OCI-LY1 (cell line): Measurements from ENCODE around the gene FAM107B.
"Not testable (repeated sequence)": the region's sequence is repeated elsewhere in the genome, so short reads cannot be mapped to it uniquely, and the experiment has no call there.

Experiments used
- H2AFZ ChIP-seq: fragments of 200-600 bp; sonication (generic), shearing (Covaris generic); 2 replicates; pipeline ENCODE4 v1.6.0; 2014; ENCODE audit warnings: antibody characterized with exemption, mild to moderate bottlenecking, low read length
- H3F3A ChIP-seq: fragments of 200-600 bp; sonication (generic), shearing (Covaris generic); 2 replicates; pipeline ENCODE4 v1.6.0; 2014; ENCODE audit warnings: mild to moderate bottlenecking, antibody characterized with exemption, low read length, moderate library complexity; ENCODE audit not compliant: insufficient read depth
- H3K27ac ChIP-seq: fragments of 200-600 bp; sonication (generic); 2 replicates; pipeline ENCODE4 v1.5.1; 2014; ENCODE audit warnings: low read length, mixed run types, mild to moderate bottlenecking, low read depth; ENCODE audit not compliant: poor library complexity, severe bottlenecking
- H3K27me3 ChIP-seq: fragments of 200-600 bp; sonication (generic); 2 replicates; pipeline ENCODE4 v1.6.0; 2014; ENCODE audit warnings: antibody characterized with exemption, mild to moderate bottlenecking, low read length, moderate library complexity; ENCODE audit not compliant: insufficient read depth
- H3K36me3 ChIP-seq: fragments of 200-600 bp; sonication (generic); 2 replicates; pipeline ENCODE4 v1.6.1; 2014; ENCODE audit warnings: mild to moderate bottlenecking, antibody characterized with exemption, low read length, moderate library complexity, mixed read lengths; ENCODE audit not compliant: insufficient read depth
- H3K4me1 ChIP-seq: fragments of 200-600 bp; sonication (generic); 2 replicates; pipeline ENCODE4 v1.5.1; 2014; ENCODE audit warnings: mild to moderate bottlenecking, low read length, moderate library complexity; ENCODE audit not compliant: insufficient read depth, severe bottlenecking
- H3K4me2 ChIP-seq: fragments of 200-600 bp; sonication (generic), shearing (Covaris generic); 2 replicates; pipeline ENCODE4 v1.6.1; 2014; ENCODE audit warnings: low read length
- H3K4me3 ChIP-seq: fragments of 200-600 bp; sonication (generic); 2 replicates; pipeline ENCODE4 v1.5.1; 2014; ENCODE audit warnings: low read length, low read depth, mild to moderate bottlenecking, mixed read lengths; ENCODE audit not compliant: poor library complexity, severe bottlenecking
- H3K79me2 ChIP-seq: fragments of 200-600 bp; shearing (Covaris generic); 2 replicates; pipeline ENCODE4 v1.6.1; 2016; ENCODE audit warnings: mixed run types, low read length, mixed read lengths; ENCODE audit not compliant: insufficient read depth
- H3K9ac ChIP-seq: fragments of 200-600 bp; sonication (generic), shearing (Covaris generic); 2 replicates; pipeline ENCODE4 v1.6.1; 2014; ENCODE audit warnings: mild to moderate bottlenecking, low read length, mixed read lengths
- H3K9me2 ChIP-seq: fragments of 200-600 bp; sonication (generic), shearing (Covaris generic); 2 replicates; pipeline ENCODE4 v1.6.1; 2014; ENCODE audit warnings: low read depth, mild to moderate bottlenecking, low read length, mixed read lengths
- H3K9me3 ChIP-seq: fragments of 200-600 bp; shearing (Covaris generic); 2 replicates; pipeline ENCODE4 v1.6.1; 2014; ENCODE audit warnings: low read length, mixed read lengths
- H4K20me1 ChIP-seq: fragments of 200-600 bp; sonication (generic), shearing (Covaris generic); 2 replicates; pipeline ENCODE4 v1.6.0; 2016; ENCODE audit warnings: mild to moderate bottlenecking, low read length; ENCODE audit not compliant: insufficient read depth
- EZH2 ChIP-seq: fragments of 200-600 bp; sonication (generic), shearing (Covaris generic); IDR thresholded peaks from 2 replicates; pipeline ENCODE4 v1.8.0; 2017; ENCODE audit warnings: borderline replicate concordance, mixed run types, mild to moderate bottlenecking, antibody characterized with exemption, low read length, moderate library complexity, mixed read lengths
- TF ChIP-seq, protein P1 (sequence below): fragments of 200-600 bp; sonication (generic), shearing (Covaris generic); IDR thresholded peaks from 2 replicates; pipeline ENCODE4 v1.5.1; 2017; ENCODE audit warnings: mild to moderate bottlenecking, antibody characterized with exemption, low read length, moderate library complexity, mixed read lengths

FAM107B gene

DNA sequence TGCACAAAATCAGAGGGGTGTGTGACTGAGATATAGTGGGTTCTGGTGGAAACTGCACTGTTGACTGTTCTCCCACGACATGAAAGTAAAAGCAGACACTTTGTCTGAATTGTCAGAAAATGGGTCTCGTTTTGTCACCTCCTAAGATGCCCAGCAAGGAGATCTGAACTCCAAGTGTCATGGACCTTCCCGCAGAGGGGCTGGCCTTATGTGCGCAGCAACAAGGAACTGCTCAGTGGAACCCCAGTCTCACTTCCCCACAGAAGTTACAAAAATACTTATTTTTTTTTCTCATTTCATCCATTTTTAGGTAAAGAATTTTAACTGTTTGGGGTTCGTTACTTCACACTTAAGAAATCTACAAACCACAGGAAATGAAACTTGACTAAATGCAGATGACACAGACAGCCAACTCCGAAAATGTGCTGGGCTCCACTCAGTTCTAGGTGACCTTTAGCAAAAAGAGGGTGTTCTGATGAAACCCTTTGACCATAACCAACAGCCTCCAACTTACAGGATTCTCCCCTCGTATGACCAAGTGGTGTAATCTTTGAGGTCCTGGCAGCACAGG is 115.0 kb downstream of the FAM107B start:
- TF ChIP-seq, protein P1, sequence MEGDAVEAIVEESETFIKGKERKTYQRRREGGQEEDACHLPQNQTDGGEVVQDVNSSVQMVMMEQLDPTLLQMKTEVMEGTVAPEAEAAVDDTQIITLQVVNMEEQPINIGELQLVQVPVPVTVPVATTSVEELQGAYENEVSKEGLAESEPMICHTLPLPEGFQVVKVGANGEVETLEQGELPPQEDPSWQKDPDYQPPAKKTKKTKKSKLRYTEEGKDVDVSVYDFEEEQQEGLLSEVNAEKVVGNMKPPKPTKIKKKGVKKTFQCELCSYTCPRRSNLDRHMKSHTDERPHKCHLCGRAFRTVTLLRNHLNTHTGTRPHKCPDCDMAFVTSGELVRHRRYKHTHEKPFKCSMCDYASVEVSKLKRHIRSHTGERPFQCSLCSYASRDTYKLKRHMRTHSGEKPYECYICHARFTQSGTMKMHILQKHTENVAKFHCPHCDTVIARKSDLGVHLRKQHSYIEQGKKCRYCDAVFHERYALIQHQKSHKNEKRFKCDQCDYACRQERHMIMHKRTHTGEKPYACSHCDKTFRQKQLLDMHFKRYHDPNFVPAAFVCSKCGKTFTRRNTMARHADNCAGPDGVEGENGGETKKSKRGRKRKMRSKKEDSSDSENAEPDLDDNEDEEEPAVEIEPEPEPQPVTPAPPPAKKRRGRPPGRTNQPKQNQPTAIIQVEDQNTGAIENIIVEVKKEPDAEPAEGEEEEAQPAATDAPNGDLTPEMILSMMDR: no peak
- H3K9me3 ChIP-seq: no peaks in the 10 kb centered on the region
- no peaks in the 10 kb centered on the region for H4K20me1 ChIP-seq
- H3K4me1 ChIP-seq: peaks cover 75% of the 10 kb centered on the region
- no peaks in the 10 kb centered on the region for H3K27me3 ChIP-seq
- H3K36me3 ChIP-seq: no peaks in the 10 kb centered on the region
- H3K27ac ChIP-seq: peak overlapping the region; percentile 98
- no peak overlapping the region for H2AFZ ChIP-seq
- H3K4me2 ChIP-seq: peak overlapping the region; percentile 56
- no peaks in the 10 kb centered on the region for H3K9me2 ChIP-seq
- peak overlapping the region; percentile 11 for H3K4me3 ChIP-seq
- 0 out of 2 replicates have a peak, but pooled peaks cover 10% of the 10 kb centered on the region for H3F3A ChIP-seq
- H3K79me2 ChIP-seq: no peaks in the 10 kb centered on the region
- peak overlapping the region; percentile 54 for H3K9ac ChIP-seq

DNA sequence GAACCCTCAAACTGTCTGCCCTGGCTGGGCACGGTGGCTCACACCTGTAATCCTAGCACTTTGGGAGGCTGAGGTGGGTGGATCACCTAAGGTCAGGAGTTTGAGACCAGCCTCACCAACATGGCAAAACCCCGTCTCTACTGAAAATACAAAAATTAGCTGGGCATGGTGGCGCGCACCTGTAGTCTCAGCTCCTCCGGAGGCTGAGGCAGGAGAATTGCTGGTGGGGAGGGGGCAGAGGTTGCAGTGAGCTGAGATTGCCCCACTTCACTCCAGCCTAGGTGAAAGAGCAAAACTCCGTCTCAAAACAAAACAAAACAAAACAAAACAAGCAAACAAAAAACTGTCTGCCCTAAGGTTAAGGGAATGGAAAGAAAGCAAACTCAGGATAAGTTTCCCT is 115.6 kb downstream of the FAM107B start:
- not testable (repeated sequence) for H2AFZ ChIP-seq, H3K79me2 ChIP-seq, H3K36me3 ChIP-seq, H4K20me1 ChIP-seq, H3K27me3 ChIP-seq, H3K9me2 ChIP-seq, H3K9me3 ChIP-seq
- Histone ChIP-seq H3F3A (0 out of 2 replicates have a peak, but pooled peaks cover 10% of the 10 kb centered on the region), H3K4me3 (peak overlapping the region; percentile 11), H3K4me2 (peak overlapping the region; percentile 56), H3K4me1 (peaks cover 75% of the 10 kb centered on the region), H3K9ac (peak overlapping the region; percentile 54), H3K27ac (peak overlapping the region; percentile 98)

DNA sequence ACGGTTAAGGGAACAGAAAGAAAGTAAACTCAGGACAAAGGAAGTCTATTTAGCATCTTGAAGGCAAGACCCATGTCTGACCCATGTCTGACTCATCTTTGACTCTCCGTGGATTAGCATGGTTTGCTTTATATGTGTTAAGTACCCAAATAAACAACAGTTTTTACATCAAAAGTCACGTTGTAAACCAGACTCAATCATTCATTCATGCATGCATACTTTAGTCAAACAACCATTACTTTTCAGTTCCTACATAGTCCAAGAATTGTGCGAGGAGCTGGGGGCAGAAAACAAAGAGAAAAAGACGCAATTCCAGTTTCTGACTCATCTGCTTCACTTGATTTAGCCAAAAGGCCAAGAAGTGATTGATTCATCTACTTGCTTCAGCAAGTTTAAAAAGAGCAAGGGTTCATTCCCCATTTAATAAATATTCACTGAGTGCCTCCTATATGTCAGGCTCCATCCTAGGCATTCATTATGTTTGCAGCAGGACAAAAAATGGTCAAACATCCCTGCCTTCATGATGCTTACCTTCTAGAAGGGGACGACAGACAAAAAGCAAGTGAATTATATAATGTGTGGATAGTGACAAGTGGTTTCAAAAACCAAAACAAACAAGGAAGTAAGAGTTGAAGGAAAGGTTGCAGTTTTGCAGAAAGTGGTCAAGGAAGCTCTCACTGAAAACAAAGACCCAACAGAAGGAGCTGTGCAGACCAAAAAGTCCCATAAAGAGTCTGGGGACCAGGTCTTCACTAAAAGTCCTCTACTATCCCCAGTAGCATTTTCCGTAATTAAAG is 116.2 kb downstream of the FAM107B start:
- Histone ChIP-seq H3F3A (0 out of 2 replicates have a peak, but pooled peaks cover 10% of the 10 kb centered on the region), H4K20me1 (no peaks in the 10 kb centered on the region), H3K9me3 (no peaks in the 10 kb centered on the region), H3K4me3 (peak overlapping the region; percentile 11), H3K79me2 (no peaks in the 10 kb centered on the region), H3K4me1 (peaks cover 80% of the 10 kb centered on the region), H3K9me2 (no peaks in the 10 kb centered on the region), H2AFZ (no peak overlapping the region), H3K36me3 (no peaks in the 10 kb centered on the region), H3K9ac (peak overlapping the region; percentile 54), H3K4me2 (peak overlapping the region; percentile 56), H3K27ac (peak overlapping the region; percentile 98), H3K27me3 (no peaks in the 10 kb centered on the region)
- TF ChIP-seq, protein P1: no peak
- TF ChIP-seq EZH2: no peak
